ENCODE results near the gene FGF2. TPM values are rescaled to one million over a fixed set of nuclear protein-coding genes. Genes with fewer than 3 reads are reported as not detected.

Gene FGF2
- total RNA-seq, 1 experiment from 2014 or later = 33.7 TPM

GRCh38 chr4:122875949-122876348 lies 49.3 kb downstream of the FGF2 start:
- TF ChIP-seq CTCF (IDR thresholded peaks at IDR 0.05; ENCODE audit: unreplicated experiment) = no peak
- no peak for DNase-seq
- Mint-ChIP-seq H3K4me1 (ENCODE audit: low read depth, unreplicated experiment) (peaks cover 43% of the 10 kb centered on the region), H3K36me3 (ENCODE audit: insufficient read depth, unreplicated experiment) (peaks cover 28% of the 10 kb centered on the region), H3K4me3 (ENCODE audit: low read depth, unreplicated experiment) (no peak overlapping the region), H3K27ac (ENCODE audit: unreplicated experiment) (peak overlapping the region; percentile 52), H3K27me3 (ENCODE audit: unreplicated experiment) (no peaks in the 10 kb centered on the region), H3K9me3 (ENCODE audit: low read depth, unreplicated experiment) (peaks cover 9% of the 10 kb centered on the region)
- no TSS peak for BruUV-seq (replicated peaks)
- intact Hi-C loops (cut with micrococcal nuclease; ENCODE audit: unreplicated experiment) = no loop called here
- CTCF ChIA-PET = no interaction called here

DNA sequence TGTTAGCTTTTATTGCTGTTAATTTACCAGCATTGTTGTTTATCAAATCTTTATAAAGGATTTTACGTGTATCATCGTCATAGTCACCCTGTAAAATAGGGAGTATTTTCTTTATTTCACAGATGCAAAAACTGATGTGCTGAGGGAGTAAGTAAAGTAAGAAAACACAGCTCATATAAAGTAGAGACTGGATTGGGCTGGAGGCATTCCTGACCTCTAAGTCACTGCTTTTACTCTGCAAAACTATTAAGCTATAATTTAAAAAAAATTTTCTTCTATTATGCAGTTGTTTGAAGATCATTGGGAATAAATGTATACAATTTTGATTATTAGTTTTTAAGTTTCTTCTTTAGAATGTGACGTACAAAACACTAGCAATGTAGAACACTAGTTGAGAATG lies 49.8 kb downstream of the FGF2 start:
- intact Hi-C loops (cut with micrococcal nuclease; ENCODE audit: unreplicated experiment) = no loop called here
- no peak for TF ChIP-seq CTCF (IDR thresholded peaks at IDR 0.05; ENCODE audit: unreplicated experiment)
- DNase-seq = no peak

DNA sequence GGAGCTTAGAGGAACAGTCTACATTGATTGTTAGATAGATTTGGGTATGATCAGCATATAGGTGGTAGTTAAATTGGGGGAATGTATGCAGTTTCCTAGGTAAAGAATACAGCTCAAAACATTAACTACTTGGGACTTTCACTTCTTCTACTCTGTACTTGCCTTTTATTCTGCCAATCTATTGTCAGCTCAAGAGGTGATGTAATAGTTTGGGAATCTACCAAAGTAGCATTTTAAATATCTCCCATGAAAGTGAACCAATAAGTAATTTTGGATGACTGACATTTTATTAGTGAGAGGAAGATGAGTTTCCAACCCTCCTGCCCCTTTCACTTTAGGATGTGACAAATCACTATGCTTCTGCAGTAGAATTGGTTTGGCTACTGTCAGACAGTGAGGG lies 52.4 kb downstream of the FGF2 start:
- peaks cover 16% of the 10 kb centered on the region for H3K36me3 Mint-ChIP-seq (ENCODE audit: insufficient read depth, unreplicated experiment)
- H3K4me1 Mint-ChIP-seq (ENCODE audit: low read depth, unreplicated experiment) = peaks cover 16% of the 10 kb centered on the region
- intact Hi-C loops (cut with micrococcal nuclease; ENCODE audit: unreplicated experiment) = no loop called here
- TF ChIP-seq CTCF (IDR thresholded peaks at IDR 0.05; ENCODE audit: unreplicated experiment) = no peak
- no peak overlapping the region for H3K27ac Mint-ChIP-seq (ENCODE audit: unreplicated experiment)
- H3K4me3 Mint-ChIP-seq (ENCODE audit: low read depth, unreplicated experiment) = no peak overlapping the region
- CTCF ChIA-PET = no interaction called here
- no TSS peak for BruUV-seq (replicated peaks)
- DNase-seq = no peak
- H3K9me3 Mint-ChIP-seq (ENCODE audit: low read depth, unreplicated experiment) = peaks cover 9% of the 10 kb centered on the region
- H3K27me3 Mint-ChIP-seq (ENCODE audit: unreplicated experiment) = no peaks in the 10 kb centered on the region

More for the DNA sequence above, 49.8 kb downstream of the FGF2 start:
- no TSS peak for BruUV-seq (replicated peaks)
- H3K9me3 Mint-ChIP-seq (ENCODE audit: low read depth, unreplicated experiment) = peaks cover 12% of the 10 kb centered on the region
- CTCF ChIA-PET = no interaction called here
- H3K27ac Mint-ChIP-seq (ENCODE audit: unreplicated experiment) = peak overlapping the region; percentile 52
- H3K4me1 Mint-ChIP-seq (ENCODE audit: low read depth, unreplicated experiment) = peaks cover 38% of the 10 kb centered on the region
- H3K4me3 Mint-ChIP-seq (ENCODE audit: low read depth, unreplicated experiment) = no peak overlapping the region
- peaks cover 30% of the 10 kb centered on the region for H3K36me3 Mint-ChIP-seq (ENCODE audit: insufficient read depth, unreplicated experiment)
- H3K27me3 Mint-ChIP-seq (ENCODE audit: unreplicated experiment) = no peaks in the 10 kb centered on the region

DNA sequence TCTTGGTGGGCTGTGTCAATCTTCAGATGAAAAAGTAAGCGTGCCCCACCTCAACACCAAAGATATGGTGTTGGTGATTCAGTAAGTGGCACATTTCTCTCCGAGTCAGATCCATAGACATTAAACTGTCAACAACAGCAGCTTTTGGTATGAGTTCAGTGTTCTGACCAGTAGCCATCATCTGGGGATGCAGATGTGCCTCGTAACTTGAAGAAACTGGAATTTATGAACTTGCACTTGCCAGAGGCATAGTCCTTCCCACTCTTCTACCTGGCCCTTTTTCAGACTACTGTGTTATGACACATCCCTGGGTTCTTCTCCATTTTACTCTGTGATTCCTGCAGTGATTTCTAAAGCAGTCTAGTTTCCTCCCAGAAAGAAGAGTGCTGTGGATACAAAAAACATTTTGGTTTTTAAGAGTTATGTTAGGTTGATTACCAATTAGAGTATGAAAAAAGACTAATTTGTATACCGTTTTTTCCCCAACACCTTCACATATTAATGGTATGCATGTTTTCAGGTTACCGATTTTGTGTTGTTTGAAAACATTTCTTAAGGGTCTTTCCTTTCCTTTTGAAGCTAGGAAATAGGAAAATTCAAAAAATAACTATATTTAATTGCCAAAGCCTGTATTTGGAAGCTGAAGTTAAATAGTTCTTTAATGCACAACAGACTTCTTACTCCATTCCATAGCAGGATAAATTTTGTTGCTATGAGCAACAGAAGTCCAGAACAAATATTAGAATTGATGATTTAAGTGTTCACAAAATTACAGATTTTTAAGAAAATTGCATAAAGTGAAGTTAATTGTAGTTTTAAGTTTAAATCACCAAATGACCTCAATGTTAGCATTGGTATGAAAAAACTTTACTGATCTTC lies 56.5 kb downstream of the FGF2 start:
- Mint-ChIP-seq H3K9me3 (ENCODE audit: low read depth, unreplicated experiment) (peaks cover 9% of the 10 kb centered on the region), H3K4me1 (ENCODE audit: low read depth, unreplicated experiment) (peaks cover 11% of the 10 kb centered on the region), H3K4me3 (ENCODE audit: low read depth, unreplicated experiment) (no peak overlapping the region), H3K27me3 (ENCODE audit: unreplicated experiment) (no peaks in the 10 kb centered on the region), H3K36me3 (ENCODE audit: insufficient read depth, unreplicated experiment) (peaks cover 16% of the 10 kb centered on the region), H3K27ac (ENCODE audit: unreplicated experiment) (no peak overlapping the region)
- BruUV-seq (replicated peaks) = no TSS peak
- DNase-seq = no peak
- CTCF ChIA-PET = no interaction called here
- intact Hi-C loops (cut with micrococcal nuclease; ENCODE audit: unreplicated experiment) = no loop called here
- TF ChIP-seq CTCF (IDR thresholded peaks at IDR 0.05; ENCODE audit: unreplicated experiment) = no peak
